Esophagus squamous epithelium (tissue), 5 donors: ENCODE measurements around the gene ZNF333. TPM values are rescaled to one million over a fixed set of nuclear protein-coding genes. Genes with fewer than 3 reads are reported as not detected.
A peak's percentile ranks its signal among the peaks of the same experiment; 100 is the strongest.
"Not testable (repeated sequence)": the region's sequence is repeated elsewhere in the genome, so short reads cannot be mapped to it uniquely, and the experiment has no call there.

Experiments
- DNase-seq: peaks from one replicate; lab custom pipeline; 2025; lab: John Stamatoyannopoulos, UW
- H3K27ac ChIP-seq, 4 donors: fragments of 200-600 bp; sonication (generic); one replicate each; pipeline ENCODE4 v1.5.1; 2016 to 2019; ENCODE audit warnings: mild to moderate bottlenecking in 1 of 4
- H3K27me3 ChIP-seq, 4 donors: fragments of 200-600 bp; sonication (generic); 1 replicate in 3 of 4; 2 replicates in 1 of 4; pipeline versions ENCODE4 v1.5.1 to v1.6.0; 2017 to 2021; ENCODE audit warnings: antibody characterized with exemption in 1 of 4
- H3K36me3 ChIP-seq, 3 donors: fragments of 200-600 bp; sonication (generic); one replicate each; pipeline ENCODE4 v1.5.1; 2016 to 2019
- H3K4me1 ChIP-seq, 3 donors: fragments of 200-600 bp; sonication (generic); one replicate each; pipeline ENCODE4 v1.5.1; 2017 to 2019
- H3K4me3 ChIP-seq, 4 donors: fragments of 200-600 bp; sonication (generic); 1 replicate in 3 of 4; 2 replicates in 1 of 4; pipeline ENCODE4 v1.5.1; 2016 to 2019; ENCODE audit warnings: mild to moderate bottlenecking in 2 of 4, moderate library complexity in 1 of 4
- H3K9me3 ChIP-seq, 3 donors: fragments of 200-600 bp; sonication (generic); one replicate each; pipeline ENCODE4 v1.5.1; 2016 to 2019
- CTCF ChIP-seq, 6 experiments: fragments of 450-650 bp in 4 of 6; fragments of 200-600 bp in 2 of 6; sonication (generic) in 2 of 6; IDR thresholded peaks; one replicate each; pipeline ENCODE4 v1.5.1; 2016 to 2019; ENCODE audit warnings: antibody characterized with exemption in 6 of 6, mild to moderate bottlenecking in 4 of 6, moderate library complexity in 4 of 6
- POLR2A ChIP-seq, 4 donors: fragments of 450-650 bp; IDR thresholded peaks; one replicate each; pipeline ENCODE4 v1.6.1; 2017; ENCODE audit warnings: antibody characterized with exemption in 4 of 4, mild to moderate bottlenecking in 4 of 4, moderate library complexity in 3 of 4
- WGBS, 2 donors: methylation state at CpG; one replicate each; pipeline ENCODE4 v1.1.5; 2018; 5-methylcytosine and 5-hydroxymethylcytosine counted together
- intact Hi-C: fragments of 100-400 bp; cut with DNase I; formaldehyde crosslinking; loops from one replicate; pipeline ENCODE4 v1.15.0; 2022
- total RNA-seq, 4 donors: library from RNA; depleted of rRNA; stranded (reverse); fragments of >200 nt; gene quantifications; one replicate each; pipeline ENCODE4 v1.1.0, GENCODE V29; 2016
- donor health status: DM: yes; HTN: yes; CAD: no.

ZNF333 gene
- total RNA-seq, 4 donors from 2014 or later: 1.1 to 20.2 (median 3.9) TPM

- H3K27me3 ChIP-seq: peaks cover 0 to 68% (median 0%) of the 10 kb centered on the region in 4 donors
- WGBS, 2 donors: 41 to 56% methylated on average over 5 of the region's 5 CpGs
- intact Hi-C loops: loop anchor here (10.0 kb wide), 1 partner anchor 204 kb away; the partner anchor contains the start of gene NDUFB7
Observed at GRCh38 chr19:14779151-14779550, 89.3 kb downstream of the ZNF333 start.

GRCh38 chr19:14780622-14781225 is 90.9 kb downstream of the ZNF333 start:
- peaks cover 0 to 61% (median 0%) of the 10 kb centered on the region in 4 donors for H3K27me3 ChIP-seq
- peaks cover 3 to 18% (median 3%) of the 10 kb centered on the region in 3 donors for H3K4me1 ChIP-seq
- H3K36me3 ChIP-seq, H3K4me3 ChIP-seq, DNase-seq, H3K27ac ChIP-seq, H3K9me3 ChIP-seq, intact Hi-C loops: not testable (repeated sequence)
- 56 to 62% methylated on average over 8 to 9 of the region's 14 CpGs for WGBS, 2 donors

More at GRCh38 chr19:14779151-14779550, 89.3 kb downstream of the ZNF333 start:
- TF ChIP-seq POLR2A (IDR thresholded peaks at IDR 0.05): no peak
- TF ChIP-seq CTCF (IDR thresholded peaks at IDR 0.05): no peak
- Histone ChIP-seq H3K4me1 (peaks cover 3 to 20% (median 3%) of the 10 kb centered on the region in 3 donors), H3K4me3 (no peak overlapping the region), H3K9me3 (peaks cover 0 to 3% (median 0%) of the 10 kb centered on the region in 3 donors), H3K36me3 (no peaks in the 10 kb centered on the region), H3K27ac (no peak overlapping the region)
- DNase-seq: no peak

- H3K9me3 ChIP-seq, H3K36me3 ChIP-seq, H3K27ac ChIP-seq, DNase-seq, intact Hi-C loops, H3K4me3 ChIP-seq: not testable (repeated sequence)
- 85 to 87% methylated on average over 16 to 17 of the region's 17 CpGs for WGBS, 2 donors
- peaks cover 3 to 16% (median 7%) of the 10 kb centered on the region in 3 donors for H3K4me1 ChIP-seq
- H3K27me3 ChIP-seq: peaks cover 0 to 60% (median 0%) of the 10 kb centered on the region in 4 donors
Observed at GRCh38 chr19:14781713-14782536, 92.1 kb downstream of the ZNF333 start.

GRCh38 chr19:14782626-14783409 is 93.0 kb downstream of the ZNF333 start:
- no peak for TF ChIP-seq CTCF (IDR thresholded peaks at IDR 0.05)
- TF ChIP-seq POLR2A (IDR thresholded peaks at IDR 0.05): no peak
- H3K27ac ChIP-seq: peak overlapping the region in 1 of 4 donors; percentile 46
- no peak for DNase-seq

More at GRCh38 chr19:14782626-14783409, 93.0 kb downstream of the ZNF333 start:
- H3K27me3 ChIP-seq: peaks cover 0 to 55% (median 0%) of the 10 kb centered on the region in 4 donors
- WGBS, 2 donors: 83 to 90% methylated on average over 16 of the region's 16 CpGs
- H3K4me3 ChIP-seq: no peak overlapping the region
- H3K4me1 ChIP-seq: peaks cover 0 to 11% (median 4%) of the 10 kb centered on the region in 3 donors
- H3K36me3 ChIP-seq: no peaks in the 10 kb centered on the region
- intact Hi-C loops: no loop called here
- H3K9me3 ChIP-seq: no peaks in the 10 kb centered on the region

Other genes with a start within 250 kb of the ZNF333 start
- gene PTGER1, start 214.7 kb upstream of the ZNF333 start, total RNA-seq: 1 to 10 TPM in 1 of 4 donors, under 1 TPM in 2, not detected in 1; 0.31 to 1.3 (median 0.38) TPM
- 100 to 1,000 TPM; 147 to 432 (median 243) TPM for gene GIPC1, start 193.9 kb upstream of the ZNF333 start, total RNA-seq
- gene DNAJB1, start 171.7 kb upstream of the ZNF333 start, total RNA-seq: 100 to 1,000 TPM; 182 to 294 (median 224) TPM
- 100 to 1,000 TPM; 130 to 290 (median 190) TPM for gene TECR, start 160.5 kb upstream of the ZNF333 start, total RNA-seq
- gene NDUFB7, start 118.0 kb upstream of the ZNF333 start, total RNA-seq: 100 to 1,000 TPM; 262 to 379 (median 295) TPM
- gene CLEC17A, start 107.0 kb upstream of the ZNF333 start, total RNA-seq: not detected
- gene ADGRE3, start 15.2 kb upstream of the ZNF333 start, total RNA-seq: under 1 TPM in 1 of 4 donors, not detected in 3; 0.29 TPM
- 1 to 10 TPM in 3 of 4 donors, under 1 TPM in 1; 0.49 to 5.8 (median 4.0) TPM for gene ADGRE2, start 88.5 kb downstream of the ZNF333 start, total RNA-seq
- gene OR7A5, start 145.1 kb downstream of the ZNF333 start, total RNA-seq: under 1 TPM in 1 of 4 donors, not detected in 3; 0.38 TPM
- not detected for gene OR7C1, start 145.1 kb downstream of the ZNF333 start, total RNA-seq
- gene OR7A10, start 158.9 kb downstream of the ZNF333 start, total RNA-seq: not detected
- gene OR7A17, start 196.1 kb downstream of the ZNF333 start, total RNA-seq: not detected